H1 (cell line): ENCODE measurements around the gene LHFPL3. TPM values are rescaled to one million over a fixed set of nuclear protein-coding genes. Genes with fewer than 3 reads are reported as not detected.

Source experiments
- CTCF ChIA-PET: fragments of 300-600 bp; sonication (Branson Sonifier 250); formaldehyde crosslinking; loops from one replicate; lab custom pipeline; 2021; ENCODE audit not compliant: partially characterized antibody; lab: Charles Lee
- POLR2A ChIA-PET: fragments of 300-600 bp; sonication (Branson Sonifier 250); formaldehyde crosslinking; loops from one replicate; lab custom pipeline; 2021; ENCODE audit warnings: inconsistent platforms; ENCODE audit not compliant: partially characterized antibody; lab: Charles Lee
- DNase-seq, 2 experiments: peaks; one replicate each; pipeline versions ENCODE4 v3.0.0 to v3.0.0-alpha.2; 2010 to 2022; ENCODE audit warnings: low spot score in 2 of 2, low read depth in 1 of 2, mixed read lengths in 1 of 2
- FAIRE-seq: peaks from 2 replicates; lab custom pipeline; 2011; peaks lifted over from hg19 to GRCh38; lab: Jason Lieb, UNC
- H2AFZ ChIP-seq: 2 replicates; pipeline ENCODE4 v1.8.1; 2012; ENCODE audit warnings: low read length, inconsistent platforms
- H2AK5ac ChIP-seq: 2 replicates; pipeline ENCODE4 v1.6.1; 2013; ENCODE audit warnings: low read depth, low read length
- H2BK120ac ChIP-seq: replicated peaks from 2 replicates; pipeline ENCODE3; 2013; ENCODE audit warnings: low read depth, low read length, inconsistent platforms
- H2BK12ac ChIP-seq: 2 replicates; pipeline ENCODE4 v1.6.1; 2013; ENCODE audit warnings: low read depth, low read length
- H2BK15ac ChIP-seq: 2 replicates; pipeline ENCODE4 v1.6.1; 2013; ENCODE audit warnings: low read length
- H2BK20ac ChIP-seq: 2 replicates; pipeline ENCODE4 v1.6.1; 2013; ENCODE audit warnings: low read length
- H2BK5ac ChIP-seq: 2 replicates; pipeline ENCODE4 v1.6.1; 2013; ENCODE audit warnings: low read depth, low read length
- H3K14ac ChIP-seq: 2 replicates; pipeline ENCODE4 v1.6.1; 2013; ENCODE audit warnings: inconsistent platforms; ENCODE audit not compliant: insufficient read length
- H3K18ac ChIP-seq: 2 replicates; pipeline ENCODE4 v1.6.1; 2013; ENCODE audit warnings: low read length; ENCODE audit errors: extremely low read depth
- H3K23ac ChIP-seq: 2 replicates; pipeline ENCODE4 v1.6.1; 2013; ENCODE audit warnings: inconsistent platforms; ENCODE audit not compliant: insufficient read length
- H3K23me2 ChIP-seq: 2 replicates; pipeline ENCODE4 v1.6.1; 2013; ENCODE audit warnings: low read depth, low read length
- H3K27ac ChIP-seq: 2 replicates; pipeline ENCODE4 v1.6.1; 2011; ENCODE audit warnings: low read depth, low read length, inconsistent platforms
- H3K27me3 ChIP-seq, 4 experiments: replicated peaks in 1 of 4; 1 replicate in 1 of 4; 2 replicates in 3 of 4; pipeline versions ENCODE4 v1.6.1 to v1.8.1; 2011 to 2013; ENCODE audit warnings: low read length in 3 of 4, mild to moderate bottlenecking in 3 of 4, inconsistent platforms in 2 of 4, mixed read lengths in 2 of 4, moderate library complexity in 1 of 4; ENCODE audit not compliant: control insufficient read depth in 3 of 4, insufficient read depth in 3 of 4; ENCODE audit errors: extremely low read depth in 1 of 4
- H3K36me3 ChIP-seq, 4 experiments: 2 replicates each; pipeline versions ENCODE4 v1.6.1 to v1.8.1; 2011 to 2013; ENCODE audit warnings: mild to moderate bottlenecking in 4 of 4, low read length in 3 of 4, moderate library complexity in 2 of 4, control low read depth in 1 of 4, inconsistent platforms in 1 of 4; ENCODE audit not compliant: insufficient read depth in 4 of 4, control insufficient read depth in 2 of 4
- H3K4ac ChIP-seq: replicated peaks from 2 replicates; pipeline ENCODE3; 2013; ENCODE audit warnings: low read length, low read depth, mixed read lengths, inconsistent platforms; ENCODE audit not compliant: insufficient read length
- H3K4me1 ChIP-seq, 4 experiments: replicated peaks in 1 of 4; 1 replicate in 1 of 4; 2 replicates in 3 of 4; pipeline versions ENCODE4 v1.6.1 to v1.8.1; 2011 to 2013; ENCODE audit warnings: low read length in 3 of 4, inconsistent platforms in 2 of 4, mixed read lengths in 1 of 4; ENCODE audit not compliant: insufficient read depth in 4 of 4, control insufficient read depth in 3 of 4
- H3K4me2 ChIP-seq, 2 experiments: 2 replicates each; pipeline versions ENCODE4 v1.6.1 to v1.8.1; 2011 to 2013; ENCODE audit warnings: low read depth in 2 of 2, low read length in 2 of 2, control low read depth in 1 of 2, inconsistent platforms in 1 of 2, mild to moderate bottlenecking in 1 of 2; ENCODE audit not compliant: insufficient read depth in 1 of 2
- H3K4me3 ChIP-seq, 4 experiments: fragments of 200-600, 300-600 bp in 1 of 4; sonication (generic), shearing (Covaris generic), sonication (Bioruptor Twin) in 1 of 4; 2 replicates each; pipeline versions ENCODE4 v1.5.1 to v1.8.1; 2011 to 2016; ENCODE audit warnings: low read length in 4 of 4, low read depth in 3 of 4, control low read depth in 2 of 4, inconsistent platforms in 2 of 4, mild to moderate bottlenecking in 2 of 4, mixed read lengths in 1 of 4, moderate library complexity in 1 of 4; ENCODE audit not compliant: insufficient read depth in 2 of 4; ENCODE audit errors: extremely low read depth in 1 of 4
- H3K56ac ChIP-seq: replicated peaks from 2 replicates; pipeline ENCODE3; 2013; ENCODE audit warnings: low read depth, mild to moderate bottlenecking, mixed read lengths, low read length, inconsistent platforms; ENCODE audit not compliant: insufficient read length
- H3K79me1 ChIP-seq: 2 replicates; pipeline ENCODE4 v1.6.1; 2013; ENCODE audit warnings: low read depth, low read length, control low read depth
- H3K79me2 ChIP-seq, 2 experiments: 2 replicates each; pipeline versions ENCODE4 v1.6.1 to v1.8.1; 2012 to 2013; ENCODE audit warnings: low read length in 2 of 2, mild to moderate bottlenecking in 2 of 2, inconsistent platforms in 1 of 2; ENCODE audit not compliant: insufficient read depth in 2 of 2, control insufficient read depth in 1 of 2
- H3K9ac ChIP-seq, 4 experiments: replicated peaks in 1 of 4; 1 replicate in 1 of 4; 2 replicates in 3 of 4; pipeline versions ENCODE4 v1.6.1 to v1.8.1; 2011 to 2013; ENCODE audit warnings: low read depth in 3 of 4, low read length in 3 of 4, control low read depth in 2 of 4, mild to moderate bottlenecking in 2 of 4, moderate library complexity in 2 of 4, inconsistent platforms in 1 of 4; ENCODE audit errors: extremely low read depth in 1 of 4
- H3K9me3 ChIP-seq, 2 experiments: 2 replicates each; pipeline versions ENCODE4 v1.6.1 to v1.8.1; 2012 to 2013; ENCODE audit warnings: mild to moderate bottlenecking in 2 of 2, moderate library complexity in 2 of 2, control low read depth in 1 of 2, inconsistent platforms in 1 of 2, low read depth in 1 of 2, low read length in 1 of 2, mixed read lengths in 1 of 2; ENCODE audit not compliant: insufficient read depth in 2 of 2
- H4K20me1 ChIP-seq, 2 experiments: replicated peaks in 1 of 2; 2 replicates each; pipeline versions ENCODE3 to v1.8.1; 2011 to 2013; ENCODE audit warnings: inconsistent platforms in 2 of 2, low read length in 2 of 2, mild to moderate bottlenecking in 1 of 2; ENCODE audit not compliant: insufficient read depth in 2 of 2, control insufficient read depth in 1 of 2
- H4K5ac ChIP-seq: 2 replicates; pipeline ENCODE4 v1.6.1; 2013; ENCODE audit warnings: low read length, low read depth, mixed read lengths, inconsistent platforms; ENCODE audit not compliant: insufficient read length
- H4K8ac ChIP-seq: 2 replicates; pipeline ENCODE4 v1.8.0; 2013; ENCODE audit warnings: mild to moderate bottlenecking, moderate library complexity, low read length, inconsistent platforms; ENCODE audit not compliant: insufficient read depth; ENCODE audit errors: extremely low read depth
- H4K91ac ChIP-seq: replicated peaks from 2 replicates; pipeline ENCODE3; 2013; ENCODE audit warnings: low read length, mixed read lengths, inconsistent platforms; ENCODE audit not compliant: insufficient read length
- ASH2L ChIP-seq: fragments of 200-600, 300-600 bp; sonication (generic); IDR thresholded peaks from one replicate; pipeline ENCODE4 v1.7.1; 2017; ENCODE audit warnings: low read length
- ATF3 ChIP-seq: IDR thresholded peaks from 2 replicates; pipeline ENCODE4 v1.6.1; 2011; ENCODE audit warnings: low read depth, mild to moderate bottlenecking, low read length; ENCODE audit not compliant: insufficient read depth
- CREB1 ChIP-seq: IDR thresholded peaks from 2 replicates; pipeline ENCODE4 v1.6.1; 2012; ENCODE audit warnings: inconsistent platforms
- GABPA ChIP-seq: IDR thresholded peaks from 2 replicates; pipeline ENCODE4 v1.6.1; 2011; ENCODE audit warnings: mild to moderate bottlenecking, low read length, moderate library complexity, borderline replicate concordance; ENCODE audit not compliant: insufficient read depth
- HDAC2 ChIP-seq, 2 experiments: fragments of 300-600 bp in 1 of 2; sonication (generic) in 1 of 2; IDR thresholded peaks; 2 replicates each; pipeline ENCODE4 v1.6.1; 2011 to 2012; ENCODE audit warnings: low read depth in 2 of 2, low read length in 2 of 2, mild to moderate bottlenecking in 2 of 2, moderate library complexity in 2 of 2, borderline replicate concordance in 1 of 2, inconsistent platforms in 1 of 2
- KDM1A ChIP-seq: fragments of 200-600, 300-600 bp; sonication (generic); IDR thresholded peaks from 2 replicates; pipeline ENCODE4 v1.7.1; 2016; ENCODE audit warnings: mild to moderate bottlenecking, low read length, borderline replicate concordance
- MAFK ChIP-seq: IDR thresholded peaks from 2 replicates; pipeline ENCODE4 v1.6.1; 2012; ENCODE audit warnings: low read depth, mild to moderate bottlenecking, improper control_type of control experiment, low read length
- NANOG ChIP-seq: IDR thresholded peaks from 2 replicates; pipeline ENCODE4 v1.6.1; 2011; ENCODE audit warnings: low read length, low read depth, mild to moderate bottlenecking, inconsistent platforms; ENCODE audit not compliant: insufficient read depth, poor library complexity, severe bottlenecking
- RNF2 ChIP-seq: fragments of 200-900, 300-1000 bp; sonication (generic); IDR thresholded peaks from 2 replicates; pipeline ENCODE4 v1.7.1; 2016; ENCODE audit warnings: borderline replicate concordance, low read depth, mild to moderate bottlenecking, antibody characterized with exemption, low read length; ENCODE audit not compliant: poor library complexity, severe bottlenecking; ENCODE audit errors: missing control alignments
- SIN3A ChIP-seq, 2 experiments: IDR thresholded peaks in 1 of 2; conservative IDR thresholded peaks in 1 of 2; 2 replicates each; pipeline ENCODE4 v1.6.1; 2011 to 2012; ENCODE audit warnings: low read length in 2 of 2, improper control_type of control experiment in 1 of 2, low read depth in 1 of 2, mild to moderate bottlenecking in 1 of 2
- SIRT6 ChIP-seq: IDR thresholded peaks from one replicate; pipeline ENCODE4 v1.7.1; 2012; ENCODE audit warnings: low read length, inconsistent platforms
- SIX5 ChIP-seq: IDR thresholded peaks from 2 replicates; pipeline ENCODE4 v1.6.1; 2011; ENCODE audit warnings: mild to moderate bottlenecking, low read depth, low read length
- SRF ChIP-seq: IDR thresholded peaks from 2 replicates; pipeline ENCODE4 v1.6.1; 2011; ENCODE audit warnings: mild to moderate bottlenecking, low read depth, low read length, moderate library complexity
- YY1 ChIP-seq: IDR thresholded peaks from 2 replicates; pipeline ENCODE4 v1.6.1; 2011; ENCODE audit warnings: low read depth, mild to moderate bottlenecking, low read length
- WGBS, 2 experiments: shearing (Covaris generic) in 1 of 2; methylation state at CpG; one replicate each; pipeline versions ENCODE4 v1.1.6 to v1.1.7; 2013 to 2015; ENCODE audit warnings: low lambda C conversion rate in 2 of 2, mixed read lengths in 2 of 2, inconsistent platforms in 1 of 2, low coverage in 1 of 2, missing lambda C conversion rate in 1 of 2; ENCODE audit not compliant: insufficient replicate concordance in 2 of 2, insufficient coverage in 1 of 2, insufficient read length in 1 of 2; ENCODE audit errors: extremely low coverage in 1 of 2, missing lambda C conversion rate in 1 of 2; 5-methylcytosine and 5-hydroxymethylcytosine counted together
- polyA plus RNA-seq, 7 experiments: library from polyadenylated mRNA; depleted of rRNA in 3 of 7; stranded (reverse) in 5 of 7; unstranded in 2 of 7; fragments of >200 nt in 5 of 7; fragments of 200-250 nt in 2 of 7; gene quantifications; 1 replicate in 5 of 7; 2 replicates in 1 of 7; 4 replicates in 1 of 7; pipeline versions ENCODE4 v1.2.1 to v1.2.3, GENCODE V29; 2011 to 2013; ENCODE audit warnings: missing spikeins in 2 of 7, mixed read lengths in 2 of 7
- total RNA-seq: library from RNA; stranded (reverse); fragmentation: NEBNext Ultra II Directional; extraction: Animal tissue kit (Norgen Biotek cat#: 25700); gene quantifications from 2 replicates; pipeline ENCODE4 v1.2.1, GENCODE V29; 2021

Gene LHFPL3
- total and polyA plus RNA-seq, 2 of the 8 experiments (the other 6 are each of a cell fraction or from before 2014, with no cell fraction given): 0.24 to 0.50 TPM

GRCh38 chr7:104921596-104921995 is 593.2 kb downstream of the LHFPL3 start:
- H2AFZ ChIP-seq: no peak overlapping the region
- no peak overlapping the region for H2BK15ac ChIP-seq
- no peaks in the 10 kb centered on the region for H4K20me1 ChIP-seq
- no peak overlapping the region for H4K8ac ChIP-seq
- H3K9me3 ChIP-seq: no peaks in the 10 kb centered on the region
- H2AK5ac ChIP-seq: no peak overlapping the region
- ChIA-PET POLR2A (no interaction called here), CTCF (interaction anchor here (0.8 to 8.6 kb wide), 13 partner anchors 13 to 623 kb away, joined by 3 to 83 read pairs (median 4); no protein-coding TSS in a partner anchor)
- no peak overlapping the region for H2BK12ac ChIP-seq
- H2BK120ac ChIP-seq: no peak overlapping the region
- H3K18ac ChIP-seq: no peak overlapping the region
- H3K79me1 ChIP-seq: no peaks in the 10 kb centered on the region
- H3K23ac ChIP-seq: no peak overlapping the region
- no peak overlapping the region for H4K91ac ChIP-seq
- H2BK20ac ChIP-seq: no peak overlapping the region
- no peaks in the 10 kb centered on the region; a peak in 1 of 7 replicates for H3K4me1 ChIP-seq
- no peak overlapping the region for H3K4me2 ChIP-seq
- no peaks in the 10 kb centered on the region for H3K79me2 ChIP-seq
- H3K23me2 ChIP-seq: no peaks in the 10 kb centered on the region
- H3K27me3 ChIP-seq: no peaks in the 10 kb centered on the region
- no peak overlapping the region for H3K4me3 ChIP-seq
- H3K14ac ChIP-seq: no peak overlapping the region
- no peak overlapping the region for H3K9ac ChIP-seq
- DNase-seq (no peak), FAIRE-seq (no peak)
- no peak overlapping the region for H3K27ac ChIP-seq
- no peak overlapping the region for H3K56ac ChIP-seq
- WGBS, 2 experiments: 88% methylated on average over 2 of the region's 2 CpGs; no CpG with 5 or more reads in 1 of the 2 experiments
- H3K36me3 ChIP-seq: no peaks in the 10 kb centered on the region
- H3K4ac ChIP-seq: no peak overlapping the region
- no peak overlapping the region for H2BK5ac ChIP-seq
- H4K5ac ChIP-seq: no peak overlapping the region
- no peak for TF ChIP-seq SIN3A (conservative IDR thresholded peaks at IDR 0.05 in 1 of 2, IDR thresholded peaks at IDR 0.05 in 1 of 2; ENCODE audit: low read depth in 1 of 2, low read length in 2 of 2)
- no peak for TF ChIP-seq ASH2L
- no peak for TF ChIP-seq RNF2
- TF ChIP-seq MAFK: no peak
- TF ChIP-seq SIRT6: no peak
- no peak for TF ChIP-seq CREB1
- TF ChIP-seq YY1: no peak
- no peak for TF ChIP-seq SIX5
- no peak for TF ChIP-seq SRF
- TF ChIP-seq HDAC2 (IDR thresholded peaks at IDR 0.05; ENCODE audit: borderline replicate concordance in 1 of 2, low read depth in 2 of 2, low read length in 2 of 2): no peak
- TF ChIP-seq ATF3: no peak
- no peak for TF ChIP-seq KDM1A
- TF ChIP-seq GABPA: no peak
- TF ChIP-seq NANOG: no peak
